GM19397 (cell line): ENCODE results near the gene EFCAB9.
A peak's percentile ranks its signal among the peaks of the same experiment; 100 is the strongest.
"Not testable (repeated sequence)": the region's sequence is repeated elsewhere in the genome, so short reads cannot be mapped to it uniquely, and the experiment has no call there.

Source experiments
- ATAC-seq: cut with Tn5 transposase; IDR thresholded peaks from one replicate; pipeline ENCODE4 v1.9.1; 2021; ENCODE audit warnings: mild to moderate bottlenecking, moderate library complexity; ENCODE audit not compliant: unreplicated experiment

Gene EFCAB9

GRCh38 chr5:172193872-172194271, at the start of gene EFCAB9:
Gene EFCAB9 (plus strand): TSS chr5:172194172. CDS start chr5:172194173, 1 bp downstream.
- ATAC-seq: no peak

GRCh38 chr5:172144291-172144815, 49.6 kb upstream of the EFCAB9 start:
- no peak for ATAC-seq

- ATAC-seq: no peak
Observed at GRCh38 chr5:172144931-172145869, 48.8 kb upstream of the EFCAB9 start.

GRCh38 chr5:172145870-172146747, 47.9 kb upstream of the EFCAB9 start:
- no peak for ATAC-seq

- ATAC-seq: no peak
Observed at GRCh38 chr5:172146748-172147092, 47.3 kb upstream of the EFCAB9 start.

- no peak for ATAC-seq
Observed at GRCh38 chr5:172147857-172148256, 46.1 kb upstream of the EFCAB9 start.

- no peak for ATAC-seq
Observed at GRCh38 chr5:172148381-172148780, 45.6 kb upstream of the EFCAB9 start.

GRCh38 chr5:172149073-172149472, 44.9 kb upstream of the EFCAB9 start:
- ATAC-seq: no peak

- not testable (repeated sequence) for ATAC-seq
Observed at GRCh38 chr5:172149481-172149880, 44.5 kb upstream of the EFCAB9 start.

GRCh38 chr5:172150514-172151425, 43.2 kb upstream of the EFCAB9 start:
- ATAC-seq: peak; percentile 56

GRCh38 chr5:172151661-172152210, 42.2 kb upstream of the EFCAB9 start:
- ATAC-seq: no peak

- ATAC-seq: no peak
Observed at GRCh38 chr5:172153695-172154094, 40.3 kb upstream of the EFCAB9 start.

- ATAC-seq: not testable (repeated sequence)
Observed at GRCh38 chr5:172155101-172155500, 38.9 kb upstream of the EFCAB9 start.

- ATAC-seq: no peak
Observed at GRCh38 chr5:172156541-172156994, 37.4 kb upstream of the EFCAB9 start.

- ATAC-seq: no peak
Observed at GRCh38 chr5:172159016-172159415, 35.0 kb upstream of the EFCAB9 start.

- no peak for ATAC-seq
Observed at GRCh38 chr5:172160506-172160905, 33.5 kb upstream of the EFCAB9 start.

- no peak for ATAC-seq
Observed at GRCh38 chr5:172162323-172162986, 31.5 kb upstream of the EFCAB9 start.

GRCh38 chr5:172162987-172163343, 31.0 kb upstream of the EFCAB9 start:
- no peak for ATAC-seq

- no peak for ATAC-seq
Observed at GRCh38 chr5:172163346-172163745, 30.6 kb upstream of the EFCAB9 start.
